Measurements from ENCODE around the gene BCL2L1. TPM values are rescaled to one million over a fixed set of nuclear protein-coding genes. Genes with fewer than 3 reads are reported as not detected.
"Not testable (repeated sequence)": the region's sequence is repeated elsewhere in the genome, so short reads cannot be mapped to it uniquely, and the experiment has no call there.

Gene BCL2L1
- polyA plus RNA-seq, 3 donors from 2014 or later = 30.9 to 60.4 (median 39.3) TPM

- Mint-ChIP-seq H3K4me3 (no peak overlapping the region), H3K9me3 (no peaks in the 10 kb centered on the region), H3K27ac (no peak overlapping the region), H3K4me1 (peaks cover 19% of the 10 kb centered on the region in 2 donors), H3K36me3 (peaks cover 0 to 4% (median 0%) of the 10 kb centered on the region in 3 donors), H3K27me3 (ENCODE audit: low read depth in 3 of 3) (peaks cover 6 to 20% (median 8%) of the 10 kb centered on the region in 3 donors)
- DNase-seq = no peak
Measured at GRCh38 chr20:31643522-31643921, 79.1 kb downstream of the BCL2L1 start.

GRCh38 chr20:31642837-31643236 lies 79.8 kb downstream of the BCL2L1 start:
- peak overlapping the region in 1 of 6 donors; percentile 38 for H3K27ac Mint-ChIP-seq
- peak in 1 of 3 donors; percentile 11 for DNase-seq
- H3K9me3 Mint-ChIP-seq = no peaks in the 10 kb centered on the region
- peaks cover 0 to 4% (median 0%) of the 10 kb centered on the region in 3 donors for H3K36me3 Mint-ChIP-seq
- H3K4me1 Mint-ChIP-seq = peaks cover 19% of the 10 kb centered on the region in 2 donors
- H3K27me3 Mint-ChIP-seq (ENCODE audit: low read depth in 3 of 3) = peaks cover 6 to 20% (median 8%) of the 10 kb centered on the region in 3 donors
- peak overlapping the region; percentile 7 to 74 (median 63) for H3K4me3 Mint-ChIP-seq

GRCh38 chr20:31641391-31641790 lies 81.3 kb downstream of the BCL2L1 start:
- DNase-seq = no peak
- peaks cover 4 to 20% (median 8%) of the 10 kb centered on the region in 3 donors for H3K27me3 Mint-ChIP-seq (ENCODE audit: low read depth in 3 of 3)
- H3K4me3 Mint-ChIP-seq = no peak overlapping the region
- H3K9me3 Mint-ChIP-seq = no peaks in the 10 kb centered on the region
- peaks cover 0 to 4% (median 0%) of the 10 kb centered on the region in 3 donors for H3K36me3 Mint-ChIP-seq
- no peak overlapping the region for H3K27ac Mint-ChIP-seq
- peaks cover 19% of the 10 kb centered on the region in 2 donors for H3K4me1 Mint-ChIP-seq

GRCh38 chr20:31640259-31640658 lies 82.4 kb downstream of the BCL2L1 start:
- no peak for DNase-seq
- H3K4me1 Mint-ChIP-seq = peaks cover 19% of the 10 kb centered on the region in 2 donors
- peak overlapping the region in 1 of 6 donors; percentile 37 for H3K27ac Mint-ChIP-seq
- peaks cover 4 to 18% (median 9%) of the 10 kb centered on the region in 3 donors for H3K27me3 Mint-ChIP-seq (ENCODE audit: low read depth in 3 of 3)
- no peaks in the 10 kb centered on the region for H3K9me3 Mint-ChIP-seq
- H3K4me3 Mint-ChIP-seq = no peak overlapping the region
- peaks cover 0 to 4% (median 0%) of the 10 kb centered on the region in 3 donors for H3K36me3 Mint-ChIP-seq

GRCh38 chr20:31638816-31639215 lies 83.9 kb downstream of the BCL2L1 start:
- H3K36me3 Mint-ChIP-seq = no peaks in the 10 kb centered on the region
- no peak overlapping the region for H3K4me3 Mint-ChIP-seq
- no peak for DNase-seq
- no peak overlapping the region for H3K27ac Mint-ChIP-seq
- no peaks in the 10 kb centered on the region for H3K9me3 Mint-ChIP-seq
- peaks cover 2 to 13% (median 9%) of the 10 kb centered on the region in 3 donors for H3K27me3 Mint-ChIP-seq (ENCODE audit: low read depth in 3 of 3)
- H3K4me1 Mint-ChIP-seq = peaks cover 19 to 21% of the 10 kb centered on the region in 2 donors

GRCh38 chr20:31638317-31638716 lies 84.4 kb downstream of the BCL2L1 start:
- DNase-seq = no peak
- H3K4me1 Mint-ChIP-seq = peaks cover 14 to 17% of the 10 kb centered on the region in 2 donors
- H3K27me3 Mint-ChIP-seq (ENCODE audit: low read depth in 3 of 3) = peaks cover 2 to 13% (median 9%) of the 10 kb centered on the region in 3 donors
- H3K4me3 Mint-ChIP-seq = no peak overlapping the region
- no peaks in the 10 kb centered on the region for H3K9me3 Mint-ChIP-seq
- H3K36me3 Mint-ChIP-seq = no peaks in the 10 kb centered on the region
- H3K27ac Mint-ChIP-seq = no peak overlapping the region

GRCh38 chr20:31637660-31638059 lies 85.0 kb downstream of the BCL2L1 start, which contains the start of gene COX4I2:
Gene COX4I2 (plus strand): TSS chr20:31637912. CDS start chr20:31639018, 1,106 bp downstream.
- Mint-ChIP-seq H3K27ac (peak within 1 kb of the TSS in 1 of 6 donors; percentile 9), H3K4me3 (no peak within 1 kb of the TSS), H3K4me1 (peaks cover 8 to 11% of the 10 kb centered on the region in 2 donors), H3K27me3 (ENCODE audit: low read depth in 3 of 3) (peaks cover 2 to 10% (median 7%) of the 10 kb centered on the region in 3 donors), H3K36me3 (no peaks in the 10 kb centered on the region), H3K9me3 (no peaks in the 10 kb centered on the region)
- DNase-seq = no peak

GRCh38 chr20:31633339-31633914 lies 89.2 kb downstream of the BCL2L1 start:
- Mint-ChIP-seq H3K4me3 (no peak overlapping the region), H3K27ac (no peak overlapping the region), H3K4me1 (peaks cover 0 to 2% of the 10 kb centered on the region in 2 donors), H3K36me3 (no peaks in the 10 kb centered on the region), H3K9me3 (no peaks in the 10 kb centered on the region), H3K27me3 (ENCODE audit: low read depth in 3 of 3) (peaks cover 0 to 2% (median 1%) of the 10 kb centered on the region in 3 donors)
- no peak for DNase-seq

GRCh38 chr20:31632548-31633338 lies 89.9 kb downstream of the BCL2L1 start:
- peaks cover 0 to 2% of the 10 kb centered on the region in 2 donors for H3K4me1 Mint-ChIP-seq
- H3K27ac Mint-ChIP-seq = no peak overlapping the region
- no peaks in the 10 kb centered on the region for H3K9me3 Mint-ChIP-seq
- no peaks in the 10 kb centered on the region for H3K36me3 Mint-ChIP-seq
- no peak for DNase-seq
- no peak overlapping the region for H3K4me3 Mint-ChIP-seq
- peaks cover 0 to 2% (median 1%) of the 10 kb centered on the region in 3 donors for H3K27me3 Mint-ChIP-seq (ENCODE audit: low read depth in 3 of 3)

GRCh38 chr20:31630187-31630790 lies 92.4 kb downstream of the BCL2L1 start:
- no peak overlapping the region for H3K27ac Mint-ChIP-seq
- H3K4me1 Mint-ChIP-seq = peaks cover 0 to 2% of the 10 kb centered on the region in 2 donors
- H3K9me3 Mint-ChIP-seq = no peaks in the 10 kb centered on the region
- no peak for DNase-seq
- H3K27me3 Mint-ChIP-seq (ENCODE audit: low read depth in 3 of 3) = peaks cover 0 to 2% (median 2%) of the 10 kb centered on the region in 3 donors
- H3K4me3 Mint-ChIP-seq = no peak overlapping the region
- no peaks in the 10 kb centered on the region for H3K36me3 Mint-ChIP-seq

GRCh38 chr20:31628057-31628456 lies 94.6 kb downstream of the BCL2L1 start:
- H3K9me3 Mint-ChIP-seq; H3K4me1 Mint-ChIP-seq; H3K4me3 Mint-ChIP-seq; H3K36me3 Mint-ChIP-seq; H3K27me3 Mint-ChIP-seq (ENCODE audit: low read depth in 3 of 3); DNase-seq; H3K27ac Mint-ChIP-seq: not testable (repeated sequence)

GRCh38 chr20:31626534-31626933 lies 96.1 kb downstream of the BCL2L1 start:
- not testable (repeated sequence) for H3K36me3 Mint-ChIP-seq; H3K4me1 Mint-ChIP-seq; DNase-seq; H3K27ac Mint-ChIP-seq; H3K27me3 Mint-ChIP-seq (ENCODE audit: low read depth in 3 of 3); H3K9me3 Mint-ChIP-seq; H3K4me3 Mint-ChIP-seq

- not testable (repeated sequence) for H3K4me1 Mint-ChIP-seq; H3K36me3 Mint-ChIP-seq; H3K4me3 Mint-ChIP-seq; H3K27ac Mint-ChIP-seq; DNase-seq; H3K27me3 Mint-ChIP-seq (ENCODE audit: low read depth in 3 of 3); H3K9me3 Mint-ChIP-seq
Measured at GRCh38 chr20:31623123-31623505, 99.6 kb downstream of the BCL2L1 start.

- H3K27me3 Mint-ChIP-seq (ENCODE audit: low read depth in 3 of 3) = peaks cover 2 to 7% (median 4%) of the 10 kb centered on the region in 3 donors
- no peaks in the 10 kb centered on the region for H3K36me3 Mint-ChIP-seq
- no peak overlapping the region for H3K27ac Mint-ChIP-seq
- no peak for DNase-seq
- H3K4me3 Mint-ChIP-seq = no peak overlapping the region
- no peaks in the 10 kb centered on the region for H3K4me1 Mint-ChIP-seq
- no peaks in the 10 kb centered on the region for H3K9me3 Mint-ChIP-seq
Measured at GRCh38 chr20:31620246-31620645, 102.4 kb downstream of the BCL2L1 start.
